ENCODE data around the gene TMED5.

TMED5 gene

DNA sequence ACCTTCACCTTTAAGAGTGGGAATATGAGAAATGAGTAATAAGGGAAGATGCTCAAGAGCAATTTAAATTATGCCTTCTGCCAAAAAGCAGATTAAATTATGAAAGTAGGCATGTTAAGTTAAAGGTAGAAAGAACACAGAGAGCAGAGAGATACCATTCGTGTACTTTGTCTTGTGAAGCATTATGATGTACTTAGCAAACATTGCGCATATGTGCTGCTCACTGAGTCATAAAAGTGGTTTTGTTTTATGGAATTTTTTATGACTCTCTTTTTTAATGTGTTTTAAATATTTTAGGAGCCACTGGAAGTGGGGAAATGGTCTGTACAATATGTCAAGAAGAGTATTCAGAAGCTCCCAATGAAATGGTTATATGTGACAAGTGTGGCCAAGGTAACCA lies 65.8 kb downstream of the TMED5 start:
- no peak for DNase-seq

DNA sequence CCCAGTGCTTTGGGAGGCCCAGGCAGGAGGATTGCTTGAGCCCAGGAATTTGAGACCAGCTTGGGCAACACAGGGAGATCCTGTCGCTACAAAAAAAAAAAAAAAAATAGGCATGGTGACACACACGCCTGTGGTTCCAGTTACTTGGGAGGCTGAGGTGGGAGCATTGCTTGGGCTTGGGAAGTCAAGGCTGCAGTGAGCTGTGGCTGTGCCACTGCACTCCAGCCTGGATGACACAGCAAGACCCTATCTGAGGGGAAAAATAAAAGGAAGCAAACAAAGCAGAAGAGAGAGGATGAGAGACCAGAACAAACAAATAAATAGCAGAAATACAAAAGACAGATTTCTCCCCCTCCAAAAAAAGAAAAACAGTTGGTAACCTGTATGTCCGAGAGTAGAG lies 67.1 kb downstream of the TMED5 start:
- DNase-seq = no peak

GRCh38 chr1:93111561-93111960 lies 68.7 kb downstream of the TMED5 start:
- DNase-seq = no peak

DNA sequence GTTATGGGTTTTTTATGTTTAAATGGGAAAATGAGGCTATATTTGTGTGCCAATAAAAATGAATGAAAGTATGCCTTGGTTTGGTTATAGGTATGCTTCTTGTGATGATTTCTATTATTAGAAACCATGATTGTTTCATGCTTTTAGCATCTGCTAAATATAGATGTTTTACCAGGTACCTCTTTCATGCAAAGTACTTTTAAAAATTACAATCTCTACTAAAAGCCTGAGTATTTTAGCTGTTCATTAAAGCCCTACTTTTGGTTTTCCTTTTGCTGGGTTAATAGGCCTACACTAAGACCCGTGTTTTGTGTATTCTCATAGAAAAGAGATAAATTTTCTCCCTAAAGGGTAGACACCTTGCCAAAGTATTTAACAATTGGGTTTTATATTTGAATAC lies 69.1 kb downstream of the TMED5 start:
- no peak for DNase-seq

DNA sequence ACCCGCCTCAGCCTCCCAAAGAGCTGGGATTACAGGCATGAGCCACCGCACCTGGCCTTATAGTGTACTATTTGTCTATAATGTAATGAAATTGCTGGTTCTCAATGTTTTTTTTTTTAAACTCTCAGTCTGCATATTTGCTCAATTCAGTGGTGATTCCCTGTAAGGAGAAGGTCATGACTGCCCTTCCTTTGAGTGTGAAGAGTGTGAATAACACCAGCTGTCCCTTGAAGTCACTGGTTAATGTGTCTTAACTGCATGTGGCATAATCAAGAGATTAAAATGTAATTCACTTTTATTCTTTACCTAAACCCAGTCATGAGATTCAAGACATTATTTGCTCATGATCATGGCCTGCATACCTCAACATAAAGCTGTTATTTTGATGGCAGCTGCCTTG lies 70.6 kb downstream of the TMED5 start:
- no peak for DNase-seq

GRCh38 chr1:93108335-93108734 lies 71.9 kb downstream of the TMED5 start:
- DNase-seq = no peak

DNA sequence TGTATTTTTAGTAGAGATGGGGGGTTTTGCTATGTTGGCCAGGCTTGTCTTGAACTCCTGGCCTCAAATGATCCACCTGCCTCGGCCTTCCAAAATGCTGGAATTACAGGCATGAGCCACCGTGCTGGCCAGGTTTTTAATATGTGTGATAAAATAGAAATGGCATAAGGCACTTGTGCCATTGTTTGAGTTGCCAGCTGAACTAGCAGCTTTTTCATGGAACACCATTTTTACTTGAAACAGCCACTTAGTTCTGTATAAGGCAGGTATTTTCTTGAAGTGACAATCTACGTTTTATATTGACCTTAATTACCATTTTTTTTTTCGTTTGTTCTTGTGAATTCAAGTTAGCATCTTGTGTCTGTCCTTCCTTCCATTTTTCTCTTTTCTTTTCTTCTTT lies 72.8 kb downstream of the TMED5 start:
- DNase-seq = no peak

DNA sequence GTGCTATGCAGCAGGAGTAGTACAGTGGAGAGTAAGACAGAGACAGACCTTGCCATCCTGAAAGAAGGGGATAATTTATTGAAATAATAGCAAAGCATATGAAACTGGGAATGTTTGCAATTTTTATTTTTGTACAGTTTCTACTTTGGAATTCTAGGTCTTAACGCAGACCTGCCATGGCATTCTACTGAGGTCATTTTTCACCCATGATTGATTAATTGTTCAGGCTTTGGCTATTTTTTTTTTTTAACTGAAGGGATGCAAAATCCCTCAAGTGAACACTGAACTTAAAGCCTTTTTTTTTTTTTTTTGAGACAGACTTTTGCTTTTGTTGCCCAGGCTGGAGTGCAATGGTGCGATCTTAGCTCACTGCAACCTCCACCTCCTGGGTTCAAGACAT lies 74.0 kb downstream of the TMED5 start:
- no peak for DNase-seq

- DNase-seq = no peak
These were observed 78.1 kb downstream of the TMED5 start for GRCh38 chr1:93102142-93102541.

Measured in activated CD8-positive, alpha-beta memory T cell treated with anti-CD3 and anti-CD28 coated beads, Interleukin-2, amount 50 U/mL, for 4 hours (primary cell).